Kidney epithelial cell (primary cell): ENCODE measurements around the gene ZNF28. TPM values are rescaled to one million over a fixed set of nuclear protein-coding genes. Genes with fewer than 3 reads are reported as not detected.
"Not testable (repeated sequence)": the region's sequence is repeated elsewhere in the genome, so short reads cannot be mapped to it uniquely, and the experiment has no call there.

Experiments used
- DNase-seq: peaks from one replicate; pipeline ENCODE4 v3.0.0-alpha.2; 2010; ENCODE audit warnings: low read depth
- H3K27me3 ChIP-seq: 2 replicates; pipeline ENCODE4 v1.6.0; 2011; ENCODE audit warnings: low read length; ENCODE audit not compliant: control insufficient read depth, insufficient read depth
- H3K36me3 ChIP-seq: 2 replicates; pipeline ENCODE4 v1.5.1; 2011; ENCODE audit warnings: low read length; ENCODE audit not compliant: control insufficient read depth, insufficient read depth
- H3K4me3 ChIP-seq: 2 replicates; pipeline ENCODE4 v1.5.1; 2011; ENCODE audit warnings: low read depth, mild to moderate bottlenecking, control low read depth, low read length
- total RNA-seq: library from RNA; depleted of rRNA; stranded (reverse); fragments of >200 nt; gene quantifications from 2 replicates; pipeline ENCODE4 v1.2.3, GENCODE V29; 2015
- TF ChIP-seq, protein P1 (sequence below): IDR thresholded peaks from 2 replicates; pipeline ENCODE4 v1.5.1; 2011; ENCODE audit warnings: mild to moderate bottlenecking, moderate library complexity, low read length, control low read depth, inconsistent platforms; ENCODE audit not compliant: insufficient read depth, poor library complexity, severe bottlenecking

Gene ZNF28
- total RNA-seq, 1 donor from 2014 or later, result 21.5 TPM

GRCh38 chr19:52823676-52824075, 2.2 kb upstream of the ZNF28 start:
- no peak for DNase-seq
- Histone ChIP-seq H3K36me3 (no peaks in the 10 kb centered on the region), H3K4me3 (no peak overlapping the region), H3K27me3 (no peaks in the 10 kb centered on the region)
- TF ChIP-seq, protein P1, sequence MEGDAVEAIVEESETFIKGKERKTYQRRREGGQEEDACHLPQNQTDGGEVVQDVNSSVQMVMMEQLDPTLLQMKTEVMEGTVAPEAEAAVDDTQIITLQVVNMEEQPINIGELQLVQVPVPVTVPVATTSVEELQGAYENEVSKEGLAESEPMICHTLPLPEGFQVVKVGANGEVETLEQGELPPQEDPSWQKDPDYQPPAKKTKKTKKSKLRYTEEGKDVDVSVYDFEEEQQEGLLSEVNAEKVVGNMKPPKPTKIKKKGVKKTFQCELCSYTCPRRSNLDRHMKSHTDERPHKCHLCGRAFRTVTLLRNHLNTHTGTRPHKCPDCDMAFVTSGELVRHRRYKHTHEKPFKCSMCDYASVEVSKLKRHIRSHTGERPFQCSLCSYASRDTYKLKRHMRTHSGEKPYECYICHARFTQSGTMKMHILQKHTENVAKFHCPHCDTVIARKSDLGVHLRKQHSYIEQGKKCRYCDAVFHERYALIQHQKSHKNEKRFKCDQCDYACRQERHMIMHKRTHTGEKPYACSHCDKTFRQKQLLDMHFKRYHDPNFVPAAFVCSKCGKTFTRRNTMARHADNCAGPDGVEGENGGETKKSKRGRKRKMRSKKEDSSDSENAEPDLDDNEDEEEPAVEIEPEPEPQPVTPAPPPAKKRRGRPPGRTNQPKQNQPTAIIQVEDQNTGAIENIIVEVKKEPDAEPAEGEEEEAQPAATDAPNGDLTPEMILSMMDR, result no peak

- not testable (repeated sequence) for H3K36me3 ChIP-seq, DNase-seq, H3K27me3 ChIP-seq
- H3K4me3 ChIP-seq, result peak overlapping the region; percentile 66
Measured at GRCh38 chr19:52820472-52821203, 795 bp downstream of the ZNF28 start.

- Histone ChIP-seq H3K36me3 (peaks cover 1% of the 10 kb centered on the region), H3K27me3 (no peaks in the 10 kb centered on the region), H3K4me3 (no peak overlapping the region)
- DNase-seq, result no peak
- TF ChIP-seq, protein P1, result no peak
Measured at GRCh38 chr19:52809801-52810200, 11.6 kb downstream of the ZNF28 start.

DNA sequence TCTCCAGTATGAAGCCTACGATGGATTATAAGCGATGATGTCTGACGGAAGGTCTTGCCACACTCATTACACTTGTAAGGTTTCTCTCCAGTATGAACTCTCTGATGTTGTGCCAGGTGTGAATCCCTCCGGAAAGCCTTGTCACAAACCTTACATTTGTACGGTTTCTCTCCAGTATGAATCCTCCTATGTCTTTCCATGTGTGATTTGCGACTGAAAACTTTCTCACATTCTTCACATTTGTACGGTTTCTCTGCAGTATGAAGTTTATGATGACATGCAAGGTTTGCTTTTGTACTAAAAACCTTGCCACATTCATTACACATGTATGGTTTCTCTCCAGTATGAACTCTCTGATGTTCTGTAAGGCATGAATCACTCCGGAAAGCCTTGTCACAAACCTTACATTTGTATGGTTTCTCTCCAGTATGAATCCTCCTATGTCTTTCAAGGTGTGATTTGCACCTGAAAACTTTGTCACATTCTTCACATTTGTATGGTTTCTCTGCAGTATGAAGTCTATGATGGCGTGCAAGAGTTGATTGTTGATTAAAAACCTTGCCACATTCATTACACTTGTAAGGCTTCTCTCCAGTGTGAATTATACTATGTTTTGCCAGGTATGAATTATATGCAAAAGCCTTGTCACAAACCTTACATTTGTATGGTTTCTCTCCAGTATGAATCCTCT, 21.3 kb downstream of the ZNF28 start:
- DNase-seq, H3K36me3 ChIP-seq, H3K4me3 ChIP-seq, H3K27me3 ChIP-seq: not testable (repeated sequence)

DNA sequence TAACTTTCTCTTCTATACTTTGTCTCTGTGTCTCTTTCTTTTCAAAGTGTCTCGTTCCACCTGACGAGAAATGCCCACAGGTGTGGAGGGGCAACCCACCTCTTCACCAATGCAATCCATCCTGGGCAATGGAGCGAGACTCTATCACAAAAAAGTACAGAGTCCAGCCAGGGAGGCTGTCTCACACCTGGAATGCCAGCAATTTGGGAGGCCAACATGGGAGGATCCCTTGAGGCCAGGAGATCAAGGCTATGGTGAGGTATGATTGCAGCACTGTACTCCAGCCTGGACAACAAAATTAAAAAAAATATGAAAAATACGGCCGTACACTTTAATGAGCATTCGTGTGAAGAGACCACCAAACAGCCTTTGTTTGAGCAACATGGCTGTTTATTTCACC, 32.0 kb downstream of the ZNF28 start:
- Histone ChIP-seq H3K36me3 (no peaks in the 10 kb centered on the region), H3K4me3 (no peak overlapping the region)

GRCh38 chr19:52786464-52787354, 34.7 kb downstream of the ZNF28 start, which contains the start of gene ZNF600:
TSS of gene ZNF600 (minus strand) at chr19:52786791. CDS start at chr19:52778888, 7,903 bp downstream.
- DNase-seq, result peak; percentile 23
- peak within 1 kb of the TSS; percentile 64 for H3K4me3 ChIP-seq
- H3K36me3 ChIP-seq, H3K27me3 ChIP-seq: not testable (repeated sequence)

More for the DNA sequence above, 32.0 kb downstream of the ZNF28 start:
- DNase-seq, result no peak
- TF ChIP-seq, protein P1, result no peak
- H3K27me3 ChIP-seq, result no peaks in the 10 kb centered on the region

DNA sequence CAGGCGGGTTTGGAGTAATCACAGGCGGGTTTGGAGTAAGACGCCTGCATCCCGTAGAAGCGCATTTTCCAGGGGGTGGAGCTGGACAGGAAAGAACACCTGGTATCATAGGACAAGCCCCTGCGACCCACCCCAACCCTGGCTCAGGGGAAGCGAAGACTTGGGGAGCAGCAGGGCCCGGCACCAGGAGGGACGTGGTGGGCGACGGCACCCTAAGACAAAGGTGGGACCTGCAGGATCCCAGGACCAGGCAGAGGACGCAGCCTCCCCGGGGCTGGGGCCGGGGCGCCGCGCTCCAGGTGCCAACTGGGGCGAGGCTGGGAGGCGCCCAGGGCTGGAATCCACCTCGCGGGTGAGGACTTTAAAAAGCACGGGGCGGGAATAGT, 35.4 kb downstream of the ZNF28 start:
- H3K4me3 ChIP-seq, result peak overlapping the region; percentile 64
- H3K27me3 ChIP-seq, result no peaks in the 10 kb centered on the region
- no peak for DNase-seq
- H3K36me3 ChIP-seq, result no peaks in the 10 kb centered on the region
- TF ChIP-seq, protein P1, result no peak
